HG02642 (cell line): ENCODE measurements around the gene ACVR1B.

Experiments used
- ATAC-seq: cut with Tn5 transposase; IDR thresholded peaks from one replicate; pipeline ENCODE4 v1.9.1; 2021; ENCODE audit warnings: mild to moderate bottlenecking; ENCODE audit not compliant: unreplicated experiment, poor library complexity

The ACVR1B gene

DNA sequence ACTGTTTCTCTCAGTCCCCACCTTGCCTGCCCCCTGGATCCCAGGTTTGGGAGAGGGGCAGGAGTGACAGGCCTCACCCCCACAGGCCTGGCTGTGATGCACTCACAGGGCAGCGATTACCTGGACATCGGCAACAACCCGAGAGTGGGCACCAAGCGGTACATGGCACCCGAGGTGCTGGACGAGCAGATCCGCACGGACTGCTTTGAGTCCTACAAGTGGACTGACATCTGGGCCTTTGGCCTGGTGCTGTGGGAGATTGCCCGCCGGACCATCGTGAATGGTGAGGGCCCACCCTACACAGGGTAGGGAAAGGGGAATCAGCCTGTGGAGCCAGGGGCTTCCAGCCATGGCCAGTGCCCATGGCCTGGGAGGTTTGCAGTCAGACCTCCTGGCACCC lies 35.5 kb upstream of the ACVR1B start:
- ATAC-seq, result no peak

GRCh38 chr12:51917041-51917590 lies 34.4 kb upstream of the ACVR1B start:
- ATAC-seq, result no peak

- no peak for ATAC-seq
These were observed 33.6 kb upstream of the ACVR1B start for GRCh38 chr12:51917746-51918453.

DNA sequence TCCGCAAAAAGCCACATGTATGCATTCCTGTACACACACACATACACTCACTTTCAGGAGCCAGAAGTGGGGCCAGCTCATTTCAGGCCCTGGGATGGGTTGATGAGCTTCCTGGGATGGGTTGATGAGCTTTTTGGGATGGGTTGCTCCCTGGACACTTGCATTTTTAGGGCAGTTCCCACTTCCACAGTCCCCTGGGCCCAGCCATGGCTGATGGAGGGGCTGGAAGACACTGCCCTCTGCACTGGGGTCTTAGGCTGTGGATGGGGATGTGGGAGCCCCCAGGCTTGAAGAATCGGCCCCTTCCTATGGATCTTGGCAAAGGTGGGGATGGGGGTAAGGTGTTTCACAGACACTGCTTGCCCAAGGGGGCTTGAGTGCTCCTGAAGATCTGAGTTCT lies 31.5 kb upstream of the ACVR1B start:
- ATAC-seq, result no peak

DNA sequence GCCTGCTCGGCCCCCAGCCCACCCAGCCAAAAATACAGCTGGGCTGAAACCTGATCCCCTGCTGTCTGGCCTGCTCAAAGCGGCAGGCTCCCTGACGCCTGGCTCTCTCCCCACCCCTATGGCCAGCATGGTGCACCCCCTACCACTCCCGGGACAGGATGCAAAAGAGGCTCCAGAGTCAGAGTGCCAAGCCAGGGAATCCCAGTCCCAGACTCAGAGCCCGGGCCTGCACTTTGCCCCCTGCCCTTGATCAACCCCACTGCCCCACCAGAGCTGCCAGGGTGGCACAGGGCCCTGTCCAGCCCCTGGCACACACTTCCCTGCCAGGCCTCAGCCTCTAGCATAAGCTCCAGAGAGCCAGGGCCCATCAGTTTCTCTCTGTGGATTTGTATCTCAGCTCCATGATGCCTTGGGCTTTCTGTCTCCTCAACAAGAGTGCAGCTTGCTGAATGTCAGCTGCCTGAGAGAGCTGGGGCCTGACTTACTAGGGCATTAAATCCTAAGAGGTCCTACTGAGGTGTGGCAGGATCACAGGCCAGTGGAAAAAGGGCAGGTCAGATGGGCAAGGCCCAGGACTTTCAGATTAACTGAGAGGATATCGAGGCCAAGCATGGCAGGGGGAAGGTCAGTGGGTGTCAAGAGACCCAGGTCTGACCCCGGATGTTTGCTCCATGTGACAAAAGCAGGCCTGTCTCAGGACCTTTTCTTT lies 30.3 kb upstream of the ACVR1B start:
- ATAC-seq, result no peak

- no peak for ATAC-seq
These were observed 29.4 kb upstream of the ACVR1B start for GRCh38 chr12:51922146-51922545.

DNA sequence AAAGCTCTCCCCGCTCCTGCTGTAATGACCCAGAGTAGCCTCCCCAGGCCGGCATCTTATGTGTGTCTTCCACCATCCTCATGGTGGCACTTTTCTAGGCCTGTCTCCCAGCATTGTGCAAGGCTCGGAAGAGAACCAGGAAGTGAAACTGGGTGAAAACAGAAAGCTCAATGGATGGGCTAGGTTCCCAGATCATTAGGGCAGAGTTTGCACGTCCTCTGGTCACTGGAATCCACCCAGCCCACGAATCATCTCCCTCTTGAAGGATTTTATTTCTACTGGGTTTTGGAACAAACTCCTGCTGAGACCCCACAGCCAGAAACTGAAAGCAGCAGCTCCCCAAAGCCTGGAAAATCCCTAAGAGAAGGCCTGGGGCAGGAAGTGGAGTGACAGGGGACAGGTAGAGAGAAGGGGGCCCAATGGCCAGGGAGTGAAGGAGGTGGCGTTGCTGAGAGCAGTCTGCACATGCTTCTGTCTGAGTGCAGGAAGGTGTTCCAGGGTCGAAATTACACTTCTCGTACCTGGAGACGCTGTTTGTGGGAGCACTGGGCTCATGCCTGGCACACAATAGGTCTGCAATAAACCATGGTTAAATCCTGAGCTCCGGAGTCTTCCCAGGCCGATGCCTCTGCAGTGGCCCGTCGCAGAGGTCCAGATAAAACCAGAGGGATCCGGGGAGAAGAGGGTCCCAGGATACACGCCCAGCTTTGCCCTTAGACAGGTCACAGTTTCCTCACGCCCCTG lies 28.6 kb upstream of the ACVR1B start:
- no peak for ATAC-seq

DNA sequence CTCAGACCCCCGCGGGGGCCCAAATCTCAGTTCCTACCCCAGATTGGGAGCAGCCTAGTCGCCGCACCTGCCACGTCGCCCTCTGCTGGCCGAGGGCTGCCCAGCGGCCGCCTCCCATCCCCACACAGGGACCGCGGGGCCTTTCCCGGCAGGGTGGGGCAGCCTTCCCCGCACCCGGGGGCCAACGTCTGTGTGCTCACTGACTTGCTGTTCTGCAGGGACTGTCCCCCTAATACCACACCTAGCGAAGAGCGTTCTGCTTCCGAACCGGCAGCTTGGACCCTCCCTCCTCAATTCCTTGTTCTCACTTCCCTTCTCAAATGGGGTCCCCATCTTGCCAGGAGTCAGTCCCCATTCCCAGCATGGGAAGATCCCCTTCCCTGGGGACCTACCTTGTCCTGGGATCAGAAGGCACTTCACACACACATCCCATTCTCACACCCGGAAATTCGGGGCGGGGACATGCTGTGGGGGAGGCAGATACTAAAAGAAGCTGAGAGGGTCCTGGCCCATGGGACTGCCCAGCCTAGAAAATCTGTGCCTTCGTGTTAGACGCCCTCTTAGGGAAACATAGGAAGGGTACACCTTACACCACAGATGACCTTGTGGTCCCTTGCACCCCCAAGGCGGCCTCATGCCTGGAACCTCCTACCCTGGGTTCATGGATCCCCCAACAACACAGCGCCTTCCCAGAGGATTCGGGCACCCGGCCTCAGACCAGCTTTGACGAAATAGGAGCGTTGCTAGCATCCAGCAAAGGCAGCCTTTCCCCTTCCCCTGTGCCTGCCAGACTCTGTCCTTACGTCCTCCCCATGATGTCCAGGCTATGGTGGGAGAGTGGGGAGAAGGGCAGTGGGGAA lies 27.8 kb upstream of the ACVR1B start:
- ATAC-seq, result no peak

GRCh38 chr12:51924551-51925319 lies 26.8 kb upstream of the ACVR1B start:
- ATAC-seq, result no peak

DNA sequence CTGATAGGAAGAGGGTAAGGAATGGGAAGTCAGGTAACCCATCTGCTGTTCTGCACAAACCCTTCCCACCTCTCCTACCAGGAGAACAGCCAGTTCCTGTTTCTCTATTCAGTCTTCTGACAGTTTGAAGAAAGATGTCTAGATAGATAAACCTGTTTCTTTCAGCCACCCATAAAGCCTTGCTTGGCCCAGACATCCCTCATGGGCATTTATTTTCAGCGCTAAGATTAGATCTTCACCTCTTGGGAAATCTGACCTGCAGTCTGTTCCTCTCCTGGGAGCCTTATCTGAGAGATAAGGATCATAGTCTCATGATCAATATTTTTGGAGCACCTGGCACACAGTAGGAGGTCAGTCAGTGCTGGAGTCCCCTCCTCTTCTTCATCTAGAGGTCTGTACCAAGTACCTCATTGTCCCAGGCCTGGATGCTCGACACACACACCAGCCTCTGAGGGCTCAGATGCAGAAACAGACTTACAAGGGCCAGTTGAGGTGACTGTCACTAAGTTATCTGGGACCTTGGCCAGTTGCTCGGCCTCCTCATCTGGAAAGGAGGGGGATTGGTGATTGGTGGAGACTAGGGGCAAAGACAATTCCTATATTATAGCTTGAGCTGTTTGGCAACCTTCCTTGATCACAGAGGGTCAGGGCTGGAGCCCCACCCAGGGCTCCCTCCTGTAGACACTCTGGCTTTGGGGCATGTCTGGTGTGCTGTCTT lies 26.0 kb upstream of the ACVR1B start:
- no peak for ATAC-seq

GRCh38 chr12:51926064-51926632 lies 25.4 kb upstream of the ACVR1B start:
- no peak for ATAC-seq

DNA sequence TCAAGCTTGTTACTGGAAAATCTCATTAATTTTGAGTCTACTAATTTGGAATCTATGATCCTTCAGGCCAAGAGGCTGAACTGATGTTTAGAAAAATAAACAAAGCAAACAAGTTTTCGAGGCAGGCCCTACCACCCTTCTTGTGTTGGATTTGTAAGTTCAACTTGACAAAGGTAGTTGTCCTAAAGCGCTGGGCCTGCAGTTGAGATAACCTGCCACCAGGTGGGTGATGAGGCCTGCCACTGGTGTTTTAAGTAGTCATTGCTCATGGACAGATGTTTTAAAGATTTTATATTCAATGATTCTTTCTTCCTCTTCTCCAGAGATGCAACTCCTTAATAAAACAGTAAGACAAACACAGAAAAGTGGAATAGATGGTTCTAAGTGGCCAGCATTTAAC lies 24.8 kb upstream of the ACVR1B start:
- no peak for ATAC-seq

GRCh38 chr12:51932218-51933076 lies 19.1 kb upstream of the ACVR1B start:
- no peak for ATAC-seq

GRCh38 chr12:51934080-51934479 lies 17.4 kb upstream of the ACVR1B start:
- ATAC-seq, result no peak

- ATAC-seq, result no peak
These were observed 13.6 kb upstream of the ACVR1B start for GRCh38 chr12:51937926-51938325.

- ATAC-seq, result no peak
These were observed 12.8 kb upstream of the ACVR1B start for GRCh38 chr12:51938726-51939125.

- no peak for ATAC-seq
These were observed 10.4 kb upstream of the ACVR1B start for GRCh38 chr12:51941011-51941581.
